HG02571 (cell line): Measurements from ENCODE around the gene CCDC180.
"Not testable (repeated sequence)": the region's sequence is repeated elsewhere in the genome, so short reads cannot be mapped to it uniquely, and the experiment has no call there.

Experiments used
- ATAC-seq: cut with Tn5 transposase; IDR thresholded peaks from one replicate; pipeline ENCODE4 v1.9.1; 2021; ENCODE audit warnings: mild to moderate bottlenecking, moderate library complexity; ENCODE audit not compliant: unreplicated experiment

Gene CCDC180

GRCh38 chr9:97310896-97311295 is 3.4 kb downstream of the CCDC180 start:
- no peak for ATAC-seq

DNA sequence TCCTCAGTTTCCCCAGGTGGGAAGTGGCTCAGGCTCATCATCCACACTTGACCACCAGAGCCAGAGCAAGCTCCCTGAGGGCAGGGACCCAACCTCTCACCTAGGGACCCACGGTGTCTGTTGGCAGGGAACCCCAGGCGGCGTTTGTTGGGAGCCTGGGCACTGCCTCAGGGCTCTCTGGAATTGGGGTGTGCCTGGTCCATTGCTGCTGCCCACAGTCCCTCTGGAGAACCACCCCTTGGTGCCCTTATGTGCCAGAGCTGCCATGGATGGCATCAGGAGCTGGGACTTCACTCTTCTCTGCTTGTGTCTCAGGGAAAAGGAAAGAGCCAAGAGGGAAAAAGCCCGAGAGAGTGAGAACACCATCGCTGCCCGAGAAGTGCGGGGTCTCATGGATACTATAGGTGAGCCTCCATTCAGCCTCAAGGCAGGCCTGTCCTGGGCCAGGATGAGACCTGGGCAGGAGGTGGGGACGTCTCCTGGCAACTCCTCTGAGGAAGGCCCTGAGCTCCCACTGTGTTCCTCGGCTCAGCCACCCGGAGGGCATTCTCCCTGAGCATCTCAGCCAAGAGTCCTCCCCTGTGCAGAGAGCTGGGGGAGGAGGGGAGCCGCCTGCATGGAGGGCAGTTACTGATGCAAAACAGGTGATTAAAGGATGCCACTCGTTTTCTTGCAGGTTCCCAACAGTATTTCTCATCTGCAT is 4.5 kb downstream of the CCDC180 start:
- ATAC-seq: no peak

DNA sequence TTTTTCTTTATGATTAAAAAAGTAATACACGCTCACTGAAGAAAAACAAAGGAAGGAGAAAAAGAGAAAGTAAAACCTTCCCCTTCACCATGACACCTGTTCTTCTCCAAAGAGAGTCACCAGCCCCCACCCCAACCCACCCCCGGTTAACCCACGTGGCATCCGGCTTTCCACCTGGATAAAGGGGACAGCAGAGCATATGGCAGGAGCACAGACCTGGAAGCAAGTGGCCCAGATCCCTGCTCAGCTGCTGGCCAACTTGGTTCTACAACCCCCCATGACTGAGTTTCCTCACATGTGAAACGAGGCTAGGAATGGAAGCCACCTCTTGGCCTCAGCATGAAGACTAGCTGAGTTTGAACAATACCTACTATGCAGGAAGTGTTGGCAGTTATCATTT is 5.1 kb downstream of the CCDC180 start:
- ATAC-seq: no peak

DNA sequence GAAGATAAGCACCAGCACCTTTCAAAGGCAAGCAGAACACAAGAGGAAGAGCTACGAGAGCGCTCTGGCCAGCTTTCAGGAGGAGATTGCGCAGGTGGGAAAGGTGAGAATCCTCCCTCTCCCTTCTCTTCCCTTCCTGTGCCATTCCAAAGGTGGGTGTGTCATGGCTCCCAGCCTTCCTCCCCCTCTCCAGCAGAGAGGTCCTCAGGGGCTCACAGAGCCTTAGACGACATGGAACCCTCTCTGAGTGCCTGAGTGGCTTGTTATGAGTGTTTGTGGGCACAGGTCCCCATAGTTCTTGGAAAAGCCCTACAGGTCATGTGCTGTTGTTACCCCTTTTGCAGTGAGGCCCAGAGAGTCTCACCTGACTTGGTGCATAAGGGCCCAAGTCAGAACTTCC is 5.8 kb downstream of the CCDC180 start:
- ATAC-seq: no peak

GRCh38 chr9:97313746-97314145 is 6.3 kb downstream of the CCDC180 start:
- ATAC-seq: no peak

- no peak for ATAC-seq
Measured at GRCh38 chr9:97314503-97314902, 7.0 kb downstream of the CCDC180 start.

- ATAC-seq: no peak
Measured at GRCh38 chr9:97315550-97315949, 8.1 kb downstream of the CCDC180 start.

- ATAC-seq: no peak
Measured at GRCh38 chr9:97316904-97317303, 9.4 kb downstream of the CCDC180 start.

- no peak for ATAC-seq
Measured at GRCh38 chr9:97318433-97318832, 11.0 kb downstream of the CCDC180 start.

DNA sequence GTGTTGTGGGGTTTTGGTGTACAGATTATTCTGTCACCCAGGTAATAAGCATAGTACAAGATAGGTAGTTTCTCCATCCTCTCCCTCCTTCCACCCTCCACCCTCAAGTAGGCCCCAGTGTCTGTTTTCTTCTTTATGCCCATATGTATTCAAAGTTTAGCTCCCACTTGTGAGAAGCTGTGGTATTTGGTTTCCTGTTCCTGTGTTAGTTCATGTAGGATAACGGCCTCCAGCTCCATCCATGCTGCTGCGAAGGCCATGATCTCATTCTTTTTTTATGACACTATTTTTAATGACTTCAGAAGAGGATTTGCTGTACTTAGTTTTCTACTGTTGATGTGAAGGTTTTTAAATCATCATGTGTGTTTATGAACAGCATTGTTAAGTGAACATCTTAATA is 11.9 kb downstream of the CCDC180 start:
- ATAC-seq: no peak

GRCh38 chr9:97320080-97320642 is 12.7 kb downstream of the CCDC180 start:
- ATAC-seq: no peak

DNA sequence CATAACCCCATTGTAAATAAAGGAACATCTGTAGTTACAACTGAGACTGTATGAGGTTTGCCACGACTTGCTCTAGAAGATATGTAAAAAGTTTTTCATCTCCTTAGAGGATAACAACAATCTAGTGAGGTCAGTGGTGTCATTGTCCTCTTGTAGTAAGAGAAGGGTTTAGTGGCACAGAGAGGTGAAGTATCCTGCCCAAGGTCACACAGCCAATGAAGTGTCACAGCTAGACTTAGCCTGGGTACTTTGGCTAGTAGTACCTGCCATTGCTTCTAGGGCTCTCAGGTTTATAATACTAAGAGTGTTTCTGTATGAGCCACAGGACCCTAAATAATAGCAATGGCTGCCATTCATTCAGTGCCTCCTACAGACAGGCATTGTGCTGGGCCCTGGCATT is 13.8 kb downstream of the CCDC180 start:
- ATAC-seq: no peak

- no peak for ATAC-seq
Measured at GRCh38 chr9:97321691-97322090, 14.2 kb downstream of the CCDC180 start.

DNA sequence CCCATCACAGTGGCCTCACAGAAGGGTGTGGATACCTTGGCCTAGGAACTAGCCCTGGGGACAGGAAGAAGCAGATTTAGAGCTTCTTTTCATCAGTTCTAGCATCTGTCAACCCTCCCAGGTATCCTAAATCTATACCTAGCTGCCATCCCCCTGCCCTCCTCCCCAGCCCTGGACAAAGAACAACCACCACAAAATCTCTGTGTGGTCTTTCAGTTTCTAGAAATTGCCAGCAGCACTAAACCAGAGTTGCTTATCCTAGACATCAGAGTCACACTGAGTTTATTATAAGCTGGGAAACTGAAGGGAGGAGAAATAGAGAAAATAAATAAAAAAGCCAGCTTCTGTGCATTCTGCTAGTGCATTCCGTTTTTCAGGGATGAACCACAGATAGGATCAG is 14.6 kb downstream of the CCDC180 start:
- no peak for ATAC-seq

DNA sequence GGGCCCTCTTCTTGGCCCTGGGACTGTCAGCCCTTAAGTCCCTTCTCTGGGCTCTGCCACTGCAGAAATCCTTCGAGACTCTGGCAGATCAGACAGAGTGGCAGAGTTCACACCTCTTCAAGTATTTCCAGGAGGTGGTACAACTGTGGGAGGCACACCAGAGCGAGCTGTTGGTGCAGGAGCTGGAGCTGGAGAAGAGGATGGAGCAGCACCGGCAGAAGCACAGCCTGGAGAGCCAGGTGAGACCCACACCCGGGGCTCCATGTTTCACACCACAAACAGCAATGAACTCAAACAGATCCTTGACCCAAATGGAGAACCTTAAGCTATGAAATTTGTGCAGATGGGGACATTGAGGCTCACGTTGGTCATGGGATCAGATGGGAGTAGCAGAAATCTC is 17.5 kb downstream of the CCDC180 start:
- no peak for ATAC-seq

DNA sequence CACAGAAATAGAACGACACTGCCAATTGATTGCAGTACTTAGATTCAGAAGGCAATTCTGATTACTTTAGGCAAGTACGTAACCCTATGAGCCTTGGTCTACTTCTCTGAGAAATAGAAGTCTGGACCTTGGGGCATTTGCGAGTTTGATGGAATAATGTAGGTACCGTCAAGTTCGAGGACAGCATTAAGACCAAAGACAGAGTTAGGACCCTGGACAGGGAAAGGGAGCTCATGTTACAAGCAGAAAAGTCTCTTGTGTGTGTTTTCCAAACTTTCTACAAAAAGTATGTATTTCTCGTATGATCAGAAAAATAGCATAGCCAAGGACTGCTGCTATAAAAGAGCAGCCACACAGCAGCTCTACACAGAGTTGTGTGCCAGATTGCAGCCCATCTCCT is 20.1 kb downstream of the CCDC180 start:
- ATAC-seq: no peak

- no peak for ATAC-seq
Measured at GRCh38 chr9:97332993-97333392, 25.5 kb downstream of the CCDC180 start.

DNA sequence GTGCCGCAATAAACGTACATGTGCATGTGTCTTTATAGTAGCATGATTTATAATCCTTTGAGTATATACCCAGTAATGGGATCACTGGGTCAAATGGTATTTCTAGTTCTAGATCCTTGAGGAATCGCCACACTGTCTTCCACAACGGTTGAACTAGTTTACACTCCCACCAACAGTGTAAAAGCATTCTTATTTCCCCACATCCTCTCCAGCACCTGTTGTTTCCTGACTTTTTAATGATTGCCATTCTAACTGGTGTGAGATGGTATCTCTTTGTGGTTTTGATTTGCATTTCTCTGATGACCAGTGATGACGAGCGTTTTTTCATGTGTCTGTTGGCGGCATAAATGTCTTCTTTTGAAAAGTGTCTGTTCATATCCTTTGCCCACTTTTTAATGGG is 28.2 kb downstream of the CCDC180 start:
- not testable (repeated sequence) for ATAC-seq

- ATAC-seq: no peak
Measured at GRCh38 chr9:97348871-97349270, 41.4 kb downstream of the CCDC180 start.

- no peak for ATAC-seq
Measured at GRCh38 chr9:97349400-97349799, 41.9 kb downstream of the CCDC180 start.

GRCh38 chr9:97354637-97355036 is 47.2 kb downstream of the CCDC180 start:
- ATAC-seq: no peak

DNA sequence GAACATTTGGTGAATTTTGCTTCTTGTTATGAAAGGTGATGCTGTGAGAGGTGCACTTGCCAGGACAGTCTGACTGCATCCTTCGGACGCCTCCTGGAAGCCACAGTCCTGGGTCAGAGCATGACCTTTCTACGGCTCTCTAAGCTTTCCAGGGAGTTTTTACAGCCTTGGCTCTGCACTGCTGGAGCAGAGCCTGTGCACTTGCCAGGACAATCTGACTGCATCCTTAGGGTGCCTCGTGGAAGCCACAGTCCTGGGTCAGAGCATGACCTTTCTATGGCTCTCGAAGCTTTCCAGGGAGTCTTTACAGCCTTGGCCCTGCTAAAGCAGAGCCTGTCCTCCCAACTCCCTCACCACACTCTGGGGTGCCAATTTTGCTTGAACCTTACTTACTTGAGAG is 49.6 kb downstream of the CCDC180 start:
- no peak for ATAC-seq
